ENCODE results near the gene SLC35F3. TPM values are rescaled to one million over a fixed set of nuclear protein-coding genes. Genes with fewer than 3 reads are reported as not detected.

The SLC35F3 gene
- total and polyA plus RNA-seq, 2 experiments from 2014 or later = 1.0 to 3.2 TPM

DNA sequence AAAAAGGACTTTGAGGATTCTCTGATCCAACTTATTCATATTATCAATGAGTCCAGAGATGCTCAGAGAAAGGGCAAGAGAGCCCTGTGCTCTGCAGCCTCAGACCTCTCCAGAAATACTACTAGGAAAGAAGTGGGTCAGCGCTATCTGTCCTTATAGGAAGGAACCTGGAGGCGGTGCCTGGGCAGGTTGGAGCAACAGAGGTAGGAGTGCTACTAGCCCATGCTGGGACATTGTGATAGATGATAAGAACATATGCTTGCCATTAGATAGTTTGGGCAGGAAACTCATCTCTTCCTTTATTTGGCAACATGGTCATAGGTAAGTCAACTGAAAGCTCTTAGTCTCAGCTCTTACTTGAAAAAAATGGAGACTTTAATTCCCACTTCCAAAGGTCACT, 335.0 kb downstream of the SLC35F3 start (continued):
- TF ChIP-seq, protein P1, sequence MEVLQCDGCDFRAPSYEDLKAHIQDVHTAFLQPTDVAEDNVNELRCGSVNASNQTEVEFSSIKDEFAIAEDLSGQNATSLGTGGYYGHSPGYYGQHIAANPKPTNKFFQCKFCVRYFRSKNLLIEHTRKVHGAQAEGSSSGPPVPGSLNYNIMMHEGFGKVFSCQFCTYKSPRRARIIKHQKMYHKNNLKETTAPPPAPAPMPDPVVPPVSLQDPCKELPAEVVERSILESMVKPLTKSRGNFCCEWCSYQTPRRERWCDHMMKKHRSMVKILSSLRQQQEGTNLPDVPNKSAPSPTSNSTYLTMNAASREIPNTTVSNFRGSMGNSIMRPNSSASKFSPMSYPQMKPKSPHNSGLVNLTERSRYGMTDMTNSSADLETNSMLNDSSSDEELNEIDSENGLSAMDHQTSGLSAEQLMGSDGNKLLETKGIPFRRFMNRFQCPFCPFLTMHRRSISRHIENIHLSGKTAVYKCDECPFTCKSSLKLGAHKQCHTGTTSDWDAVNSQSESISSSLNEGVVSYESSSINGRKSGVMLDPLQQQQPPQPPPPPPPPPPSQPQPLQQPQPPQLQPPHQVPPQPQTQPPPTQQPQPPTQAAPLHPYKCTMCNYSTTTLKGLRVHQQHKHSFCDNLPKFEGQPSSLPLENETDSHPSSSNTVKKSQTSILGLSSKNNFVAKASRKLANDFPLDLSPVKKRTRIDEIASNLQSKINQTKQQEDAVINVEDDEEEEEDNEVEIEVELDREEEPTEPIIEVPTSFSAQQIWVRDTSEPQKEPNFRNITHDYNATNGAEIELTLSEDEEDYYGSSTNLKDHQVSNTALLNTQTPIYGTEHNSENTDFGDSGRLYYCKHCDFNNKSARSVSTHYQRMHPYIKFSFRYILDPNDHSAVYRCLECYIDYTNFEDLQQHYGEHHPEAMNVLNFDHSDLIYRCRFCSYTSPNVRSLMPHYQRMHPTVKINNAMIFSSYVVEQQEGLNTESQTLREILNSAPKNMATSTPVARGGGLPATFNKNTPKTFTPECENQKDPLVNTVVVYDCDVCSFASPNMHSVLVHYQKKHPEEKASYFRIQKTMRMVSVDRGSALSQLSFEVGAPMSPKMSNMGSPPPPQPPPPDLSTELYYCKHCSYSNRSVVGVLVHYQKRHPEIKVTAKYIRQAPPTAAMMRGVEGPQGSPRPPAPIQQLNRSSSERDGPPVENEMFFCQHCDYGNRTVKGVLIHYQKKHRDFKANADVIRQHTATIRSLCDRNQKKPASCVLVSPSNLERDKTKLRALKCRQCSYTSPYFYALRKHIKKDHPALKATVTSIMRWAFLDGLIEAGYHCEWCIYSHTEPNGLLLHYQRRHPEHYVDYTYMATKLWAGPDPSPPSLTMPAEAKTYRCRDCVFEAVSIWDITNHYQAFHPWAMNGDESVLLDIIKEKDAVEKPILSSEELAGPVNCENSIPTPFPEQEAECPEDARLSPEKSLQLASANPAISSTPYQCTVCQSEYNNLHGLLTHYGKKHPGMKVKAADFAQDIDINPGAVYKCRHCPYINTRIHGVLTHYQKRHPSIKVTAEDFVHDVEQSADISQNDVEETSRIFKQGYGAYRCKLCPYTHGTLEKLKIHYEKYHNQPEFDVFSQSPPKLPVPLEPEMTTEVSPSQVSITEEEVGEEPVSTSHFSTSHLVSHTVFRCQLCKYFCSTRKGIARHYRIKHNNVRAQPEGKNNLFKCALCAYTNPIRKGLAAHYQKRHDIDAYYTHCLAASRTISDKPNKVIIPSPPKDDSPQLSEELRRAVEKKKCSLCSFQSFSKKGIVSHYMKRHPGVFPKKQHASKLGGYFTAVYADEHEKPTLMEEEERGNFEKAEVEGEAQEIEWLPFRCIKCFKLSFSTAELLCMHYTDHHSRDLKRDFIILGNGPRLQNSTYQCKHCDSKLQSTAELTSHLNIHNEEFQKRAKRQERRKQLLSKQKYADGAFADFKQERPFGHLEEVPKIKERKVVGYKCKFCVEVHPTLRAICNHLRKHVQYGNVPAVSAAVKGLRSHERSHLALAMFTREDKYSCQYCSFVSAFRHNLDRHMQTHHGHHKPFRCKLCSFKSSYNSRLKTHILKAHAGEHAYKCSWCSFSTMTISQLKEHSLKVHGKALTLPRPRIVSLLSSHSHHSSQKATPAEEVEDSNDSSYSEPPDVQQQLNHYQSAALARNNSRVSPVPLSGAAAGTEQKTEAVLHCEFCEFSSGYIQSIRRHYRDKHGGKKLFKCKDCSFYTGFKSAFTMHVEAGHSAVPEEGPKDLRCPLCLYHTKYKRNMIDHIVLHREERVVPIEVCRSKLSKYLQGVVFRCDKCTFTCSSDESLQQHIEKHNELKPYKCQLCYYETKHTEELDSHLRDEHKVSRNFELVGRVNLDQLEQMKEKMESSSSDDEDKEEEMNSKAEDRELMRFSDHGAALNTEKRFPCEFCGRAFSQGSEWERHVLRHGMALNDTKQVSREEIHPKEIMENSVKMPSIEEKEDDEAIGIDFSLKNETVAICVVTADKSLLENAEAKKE (CRISPR knock-in tag; IDR thresholded peaks at IDR 0.05) = no peak
- no peak for TF ChIP-seq POLR2AphosphoS5 (IDR thresholded peaks at IDR 0.05; ENCODE audit: low read depth)

DNA sequence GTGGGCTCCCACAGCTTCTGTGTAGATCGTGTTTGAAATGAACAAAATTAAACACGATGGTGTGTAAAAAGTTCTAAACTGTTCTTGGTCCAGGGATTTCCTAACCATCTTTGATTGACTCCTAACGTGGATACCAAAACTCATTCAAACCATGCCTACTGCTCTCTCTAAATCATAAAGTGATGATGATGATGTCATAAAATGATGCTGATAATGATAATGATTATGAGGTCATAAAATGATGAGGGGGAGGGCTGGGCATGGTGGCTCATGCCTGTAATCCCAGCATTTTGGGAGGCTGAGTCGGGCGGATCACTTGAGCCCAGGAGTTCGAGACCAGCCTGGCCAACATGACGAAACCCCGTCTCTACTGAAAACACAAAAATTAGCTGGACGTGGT, 335.5 kb downstream of the SLC35F3 start:
- H3K36me3 ChIP-seq (ENCODE audit: insufficient read depth) = no peaks in the 10 kb centered on the region
- no peaks in the 10 kb centered on the region for H3K27me3 ChIP-seq (ENCODE audit: insufficient read depth)
- Mint-ChIP-seq H3K9me3 (no peaks in the 10 kb centered on the region), H3K4me3 (no peak overlapping the region), H3K27ac (no peak overlapping the region), H3K36me3 (ENCODE audit: low read depth) (no peaks in the 10 kb centered on the region), H3K4me1 (0 out of 3 replicates have a peak, but pooled peaks cover 4% of the 10 kb centered on the region), H3K27me3 (ENCODE audit: insufficient read depth, low read depth, poor library complexity) (no peaks in the 10 kb centered on the region)
- TF ChIP-seq, protein P2, sequence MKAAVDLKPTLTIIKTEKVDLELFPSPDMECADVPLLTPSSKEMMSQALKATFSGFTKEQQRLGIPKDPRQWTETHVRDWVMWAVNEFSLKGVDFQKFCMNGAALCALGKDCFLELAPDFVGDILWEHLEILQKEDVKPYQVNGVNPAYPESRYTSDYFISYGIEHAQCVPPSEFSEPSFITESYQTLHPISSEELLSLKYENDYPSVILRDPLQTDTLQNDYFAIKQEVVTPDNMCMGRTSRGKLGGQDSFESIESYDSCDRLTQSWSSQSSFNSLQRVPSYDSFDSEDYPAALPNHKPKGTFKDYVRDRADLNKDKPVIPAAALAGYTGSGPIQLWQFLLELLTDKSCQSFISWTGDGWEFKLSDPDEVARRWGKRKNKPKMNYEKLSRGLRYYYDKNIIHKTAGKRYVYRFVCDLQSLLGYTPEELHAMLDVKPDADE (IDR thresholded peaks at IDR 0.05) = no peak
- TF ChIP-seq EZH2 (IDR thresholded peaks at IDR 0.05; ENCODE audit: low read depth, unreplicated experiment) (no peak), CREB1 (CRISPR knock-in tag; IDR thresholded peaks at IDR 0.05; ENCODE audit: low read depth) (no peak), ZNF331 (CRISPR knock-in tag; IDR thresholded peaks at IDR 0.05; ENCODE audit: low read depth) (no peak)
- TF ChIP-seq, protein P3, sequence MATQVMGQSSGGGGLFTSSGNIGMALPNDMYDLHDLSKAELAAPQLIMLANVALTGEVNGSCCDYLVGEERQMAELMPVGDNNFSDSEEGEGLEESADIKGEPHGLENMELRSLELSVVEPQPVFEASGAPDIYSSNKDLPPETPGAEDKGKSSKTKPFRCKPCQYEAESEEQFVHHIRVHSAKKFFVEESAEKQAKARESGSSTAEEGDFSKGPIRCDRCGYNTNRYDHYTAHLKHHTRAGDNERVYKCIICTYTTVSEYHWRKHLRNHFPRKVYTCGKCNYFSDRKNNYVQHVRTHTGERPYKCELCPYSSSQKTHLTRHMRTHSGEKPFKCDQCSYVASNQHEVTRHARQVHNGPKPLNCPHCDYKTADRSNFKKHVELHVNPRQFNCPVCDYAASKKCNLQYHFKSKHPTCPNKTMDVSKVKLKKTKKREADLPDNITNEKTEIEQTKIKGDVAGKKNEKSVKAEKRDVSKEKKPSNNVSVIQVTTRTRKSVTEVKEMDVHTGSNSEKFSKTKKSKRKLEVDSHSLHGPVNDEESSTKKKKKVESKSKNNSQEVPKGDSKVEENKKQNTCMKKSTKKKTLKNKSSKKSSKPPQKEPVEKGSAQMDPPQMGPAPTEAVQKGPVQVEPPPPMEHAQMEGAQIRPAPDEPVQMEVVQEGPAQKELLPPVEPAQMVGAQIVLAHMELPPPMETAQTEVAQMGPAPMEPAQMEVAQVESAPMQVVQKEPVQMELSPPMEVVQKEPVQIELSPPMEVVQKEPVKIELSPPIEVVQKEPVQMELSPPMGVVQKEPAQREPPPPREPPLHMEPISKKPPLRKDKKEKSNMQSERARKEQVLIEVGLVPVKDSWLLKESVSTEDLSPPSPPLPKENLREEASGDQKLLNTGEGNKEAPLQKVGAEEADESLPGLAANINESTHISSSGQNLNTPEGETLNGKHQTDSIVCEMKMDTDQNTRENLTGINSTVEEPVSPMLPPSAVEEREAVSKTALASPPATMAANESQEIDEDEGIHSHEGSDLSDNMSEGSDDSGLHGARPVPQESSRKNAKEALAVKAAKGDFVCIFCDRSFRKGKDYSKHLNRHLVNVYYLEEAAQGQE (IDR thresholded peaks at IDR 0.05; ENCODE audit: unreplicated experiment) = no peak
- TF ChIP-seq, protein P4, sequence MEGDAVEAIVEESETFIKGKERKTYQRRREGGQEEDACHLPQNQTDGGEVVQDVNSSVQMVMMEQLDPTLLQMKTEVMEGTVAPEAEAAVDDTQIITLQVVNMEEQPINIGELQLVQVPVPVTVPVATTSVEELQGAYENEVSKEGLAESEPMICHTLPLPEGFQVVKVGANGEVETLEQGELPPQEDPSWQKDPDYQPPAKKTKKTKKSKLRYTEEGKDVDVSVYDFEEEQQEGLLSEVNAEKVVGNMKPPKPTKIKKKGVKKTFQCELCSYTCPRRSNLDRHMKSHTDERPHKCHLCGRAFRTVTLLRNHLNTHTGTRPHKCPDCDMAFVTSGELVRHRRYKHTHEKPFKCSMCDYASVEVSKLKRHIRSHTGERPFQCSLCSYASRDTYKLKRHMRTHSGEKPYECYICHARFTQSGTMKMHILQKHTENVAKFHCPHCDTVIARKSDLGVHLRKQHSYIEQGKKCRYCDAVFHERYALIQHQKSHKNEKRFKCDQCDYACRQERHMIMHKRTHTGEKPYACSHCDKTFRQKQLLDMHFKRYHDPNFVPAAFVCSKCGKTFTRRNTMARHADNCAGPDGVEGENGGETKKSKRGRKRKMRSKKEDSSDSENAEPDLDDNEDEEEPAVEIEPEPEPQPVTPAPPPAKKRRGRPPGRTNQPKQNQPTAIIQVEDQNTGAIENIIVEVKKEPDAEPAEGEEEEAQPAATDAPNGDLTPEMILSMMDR (conservative IDR thresholded peaks at IDR 0.05; ENCODE audit: low read depth in 2 of 2) = no peak
- no peak overlapping the region for H3K27ac ChIP-seq (ENCODE audit: low read depth)
- no peaks in the 10 kb centered on the region for H3K9me2 ChIP-seq (ENCODE audit: insufficient read depth)
- no peak overlapping the region for H3K4me3 ChIP-seq
- H3K79me2 ChIP-seq (replicated peaks; ENCODE audit: insufficient read depth) = no peaks in the 10 kb centered on the region
- no peak overlapping the region for H2AFZ ChIP-seq
- ATAC-seq (no peak), DNase-seq (ENCODE audit: low spot score) (no peak)
- no peaks in the 10 kb centered on the region for H3F3A ChIP-seq (replicated peaks; ENCODE audit: low read depth)
- H4K20me1 ChIP-seq (replicated peaks; ENCODE audit: insufficient read depth) = no peaks in the 10 kb centered on the region
- no peaks in the 10 kb centered on the region for H3K4me1 ChIP-seq (ENCODE audit: insufficient read depth)
- no peak overlapping the region for H3K4me2 ChIP-seq
